Peyer's patch (tissue), 4 donors: Measurements from ENCODE around the gene KIF21A. TPM values are rescaled to one million over a fixed set of nuclear protein-coding genes. Genes with fewer than 3 reads are reported as not detected.

Source experiments
- DNase-seq, 3 donors: peaks; one replicate each; pipeline ENCODE4 v3.0.0-alpha.2; 2017 to 2019
- H3K27ac ChIP-seq, 4 donors: fragments of 200-600 bp; sonication (generic); one replicate each; pipeline ENCODE4 v1.5.1; 2016 to 2019
- H3K27me3 ChIP-seq, 2 donors: fragments of 200-600 bp; sonication (generic); one replicate each; pipeline ENCODE4 v1.5.1; 2019
- H3K36me3 ChIP-seq, 3 donors: fragments of 200-600 bp; sonication (generic); one replicate each; pipeline ENCODE4 v1.5.1; 2016 to 2019
- H3K4me1 ChIP-seq, 4 donors: fragments of 200-600 bp; sonication (generic); one replicate each; pipeline ENCODE4 v1.5.1; 2016 to 2019
- H3K4me3 ChIP-seq, 4 donors: fragments of 200-600 bp; sonication (generic); 1 replicate in 3 of 4; 2 replicates in 1 of 4; pipeline ENCODE4 v1.5.1; 2016 to 2019; ENCODE audit warnings: mild to moderate bottlenecking in 1 of 4
- H3K9me3 ChIP-seq, 4 donors: fragments of 200-600 bp; sonication (generic); one replicate each; pipeline ENCODE4 v1.5.1; 2016 to 2019; ENCODE audit warnings: mild to moderate bottlenecking in 1 of 4
- CTCF ChIP-seq, 6 experiments: fragments of 450-650 bp in 4 of 6; fragments of 200-600 bp in 2 of 6; sonication (generic) in 1 of 6; IDR thresholded peaks; one replicate each; pipeline ENCODE4 v1.5.1; 2017 to 2019; ENCODE audit warnings: antibody characterized with exemption in 6 of 6, mild to moderate bottlenecking in 3 of 6, moderate library complexity in 1 of 6
- POLR2A ChIP-seq, 2 donors: fragments of 450-650 bp; IDR thresholded peaks; one replicate each; pipeline ENCODE4 v1.5.1; 2017; ENCODE audit warnings: antibody characterized with exemption in 2 of 2, mild to moderate bottlenecking in 2 of 2, moderate library complexity in 2 of 2
- total RNA-seq, 4 donors: library from RNA; depleted of rRNA; stranded (reverse); fragments of >200 nt; gene quantifications; one replicate each; pipeline ENCODE4 v1.1.0, GENCODE V29; 2016

The KIF21A gene
- total RNA-seq, 4 donors from 2014 or later = 14.7 to 41.3 (median 27.0) TPM

- no peaks in the 10 kb centered on the region for H3K27me3 ChIP-seq
- peak overlapping the region; percentile 82 to 91 (median 82) for H3K27ac ChIP-seq
- H3K4me3 ChIP-seq = peak overlapping the region; percentile 77 to 87 (median 85)
- no peaks in the 10 kb centered on the region for H3K9me3 ChIP-seq
- DNase-seq = peak; percentile 33 to 70 (median 64)
- TF ChIP-seq CTCF (IDR thresholded peaks at IDR 0.05) = no peak
- TF ChIP-seq POLR2A (IDR thresholded peaks at IDR 0.05) = no peak
- H3K4me1 ChIP-seq = peaks cover 0 to 7% (median 3%) of the 10 kb centered on the region in 4 donors
- H3K36me3 ChIP-seq = no peaks in the 10 kb centered on the region
These were observed 723 bp downstream of the KIF21A start for GRCh38 chr12:39441963-39442830.

- TF ChIP-seq CTCF (IDR thresholded peaks at IDR 0.05) (no peak), POLR2A (IDR thresholded peaks at IDR 0.05) (no peak)
- no peak for DNase-seq
- Histone ChIP-seq H3K9me3 (no peaks in the 10 kb centered on the region), H3K36me3 (no peaks in the 10 kb centered on the region), H3K4me3 (peak overlapping the region in 2 of 4 donors; percentile 77 to 87), H3K27ac (no peak overlapping the region), H3K27me3 (no peaks in the 10 kb centered on the region), H3K4me1 (peaks cover 0 to 7% (median 3%) of the 10 kb centered on the region in 4 donors)
These were observed 1.5 kb downstream of the KIF21A start for GRCh38 chr12:39441189-39441962.

GRCh38 chr12:39440781-39441180 is 2.1 kb downstream of the KIF21A start:
- Histone ChIP-seq H3K4me3 (no peak overlapping the region), H3K27me3 (no peaks in the 10 kb centered on the region), H3K9me3 (no peaks in the 10 kb centered on the region), H3K36me3 (no peaks in the 10 kb centered on the region), H3K27ac (no peak overlapping the region), H3K4me1 (peaks cover 0 to 7% (median 3%) of the 10 kb centered on the region in 4 donors)
- TF ChIP-seq CTCF (IDR thresholded peaks at IDR 0.05) (no peak), POLR2A (IDR thresholded peaks at IDR 0.05) (no peak)
- DNase-seq = no peak

DNA sequence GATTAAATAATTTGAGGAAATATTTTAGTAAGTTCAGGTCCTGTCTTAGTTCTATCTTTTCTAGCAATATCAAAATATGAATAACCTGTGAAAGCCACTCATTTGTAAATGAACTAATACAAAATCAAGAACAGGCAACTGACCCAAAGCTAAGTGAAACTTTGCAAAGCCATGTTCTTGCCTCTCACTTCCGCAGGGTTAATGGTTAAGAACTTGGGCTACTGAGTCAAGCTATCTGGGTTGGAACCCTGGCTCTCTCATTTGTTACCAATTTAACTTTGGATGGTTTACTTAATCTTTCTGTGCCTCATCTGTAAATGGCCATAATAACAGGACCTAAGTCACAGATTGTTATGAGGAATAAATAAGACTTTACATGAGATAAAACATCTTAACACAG is 2.8 kb downstream of the KIF21A start:
- TF ChIP-seq POLR2A (IDR thresholded peaks at IDR 0.05) (no peak), CTCF (IDR thresholded peaks at IDR 0.05) (no peak)
- H3K36me3 ChIP-seq = no peaks in the 10 kb centered on the region

GRCh38 chr12:39435531-39435930 is 7.4 kb downstream of the KIF21A start:
- Histone ChIP-seq H3K4me1 (no peaks in the 10 kb centered on the region), H3K27me3 (no peaks in the 10 kb centered on the region), H3K27ac (no peak overlapping the region), H3K36me3 (no peaks in the 10 kb centered on the region), H3K9me3 (no peaks in the 10 kb centered on the region), H3K4me3 (no peak overlapping the region)
- no peak for TF ChIP-seq CTCF (IDR thresholded peaks at IDR 0.05)
- no peak for TF ChIP-seq POLR2A (IDR thresholded peaks at IDR 0.05)
- DNase-seq = no peak

More for the DNA sequence above, 2.8 kb downstream of the KIF21A start:
- Histone ChIP-seq H3K4me1 (peaks cover 0 to 7% (median 3%) of the 10 kb centered on the region in 4 donors), H3K4me3 (no peak overlapping the region), H3K9me3 (no peaks in the 10 kb centered on the region), H3K27me3 (no peaks in the 10 kb centered on the region), H3K27ac (no peak overlapping the region)
- no peak for DNase-seq
